MM.1S (cell line): Measurements from ENCODE around the gene IFT80.

ENCODE experiments used
- DNase-seq: peaks from one replicate; pipeline ENCODE4 v3.0.0-alpha.2; 2015
- H2AFZ ChIP-seq: fragments of 300-600 bp; sonication (generic); 2 replicates; pipeline ENCODE4 v1.6.0; 2016; ENCODE audit warnings: antibody characterized with exemption, low read length
- H3F3A ChIP-seq: fragments of 300-600 bp; sonication (generic); 2 replicates; pipeline ENCODE4 v1.6.1; 2016; ENCODE audit warnings: mild to moderate bottlenecking, antibody characterized with exemption, low read length, moderate library complexity, mixed read lengths; ENCODE audit not compliant: insufficient read depth
- H3K27ac ChIP-seq: fragments of 300-600 bp; sonication (generic); 2 replicates; pipeline ENCODE4 v1.5.1; 2016; ENCODE audit warnings: mild to moderate bottlenecking, low read length
- H3K27me3 ChIP-seq: fragments of 300-600 bp; sonication (generic); replicated peaks from 2 replicates; pipeline ENCODE4 v1.6.0; 2016; ENCODE audit warnings: low read length; ENCODE audit not compliant: insufficient read depth
- H3K36me3 ChIP-seq: fragments of 300-600 bp; sonication (generic); replicated peaks from 2 replicates; pipeline ENCODE4 v1.6.1; 2016; ENCODE audit warnings: mild to moderate bottlenecking, low read length, mixed read lengths; ENCODE audit not compliant: insufficient read depth
- H3K4me1 ChIP-seq: fragments of 300-600 bp; sonication (generic); 2 replicates; pipeline ENCODE4 v1.6.1; 2016; ENCODE audit warnings: low read length, mixed read lengths
- H3K4me2 ChIP-seq: fragments of 300-600 bp; sonication (generic); 2 replicates; pipeline ENCODE4 v1.6.0; 2016; ENCODE audit warnings: low read depth, low read length
- H3K4me3 ChIP-seq: fragments of 300-600 bp; sonication (generic); 2 replicates; pipeline ENCODE4 v1.5.1; 2016; ENCODE audit warnings: low read length, mixed read lengths
- H3K79me2 ChIP-seq: fragments of 300-600 bp; sonication (generic); 2 replicates; pipeline ENCODE4 v1.6.1; 2016; ENCODE audit warnings: mixed run types, low read length, mixed read lengths
- H3K9ac ChIP-seq: fragments of 300-600 bp; sonication (generic); 2 replicates; pipeline ENCODE4 v1.6.1; 2016; ENCODE audit warnings: low read length, mixed read lengths
- H3K9me2 ChIP-seq: fragments of 300-600 bp; sonication (generic); replicated peaks from 2 replicates; pipeline ENCODE4 v1.6.1; 2016; ENCODE audit warnings: mild to moderate bottlenecking, low read length, mixed read lengths; ENCODE audit not compliant: insufficient read depth
- H3K9me3 ChIP-seq: fragments of 300-600 bp; sonication (generic); replicated peaks from 2 replicates; pipeline ENCODE4 v1.6.1; 2016; ENCODE audit warnings: mild to moderate bottlenecking, low read length, mixed read lengths; ENCODE audit not compliant: insufficient read depth
- H4K20me1 ChIP-seq: fragments of 300-600 bp; sonication (generic); 2 replicates; pipeline ENCODE4 v1.6.1; 2016; ENCODE audit warnings: mild to moderate bottlenecking, low read length, moderate library complexity, mixed read lengths; ENCODE audit not compliant: insufficient read depth
- CTCF ChIP-seq: fragments of 300-600 bp; sonication (generic); IDR thresholded peaks from 2 replicates; pipeline ENCODE4 v1.5.1; 2016; ENCODE audit warnings: antibody characterized with exemption, low read length, mixed read lengths
- EZH2 ChIP-seq: fragments of 300-600 bp; sonication (generic); optimal IDR thresholded peaks from 2 replicates; pipeline ENCODE3; 2017; ENCODE audit warnings: low read depth, mild to moderate bottlenecking, antibody characterized with exemption, low read length, mixed read lengths
- EZH2phosphoT487 ChIP-seq: fragments of 300-600 bp; sonication (generic); IDR thresholded peaks from 2 replicates; pipeline ENCODE4 v1.6.1; 2018; ENCODE audit warnings: antibody characterized with exemption, low read length

The IFT80 gene

GRCh38 chr3:160259589-160259988, 139.4 kb downstream of the IFT80 start:
- no peak overlapping the region for H3K27ac ChIP-seq
- H3K9me2 ChIP-seq: no peaks in the 10 kb centered on the region
- H3K4me3 ChIP-seq: no peak overlapping the region
- H3K9me3 ChIP-seq: no peaks in the 10 kb centered on the region
- no peak overlapping the region for H3K4me2 ChIP-seq
- H3K79me2 ChIP-seq: no peaks in the 10 kb centered on the region
- H3F3A ChIP-seq: no peaks in the 10 kb centered on the region
- H2AFZ ChIP-seq: no peak overlapping the region
- no peak overlapping the region for H3K9ac ChIP-seq
- H3K4me1 ChIP-seq: 0 out of 2 replicates have a peak, but pooled peaks cover 4% of the 10 kb centered on the region
- no peaks in the 10 kb centered on the region for H3K27me3 ChIP-seq
- H3K36me3 ChIP-seq: no peaks in the 10 kb centered on the region
- no peaks in the 10 kb centered on the region for H4K20me1 ChIP-seq
- DNase-seq: no peak
- no peak for TF ChIP-seq CTCF
- TF ChIP-seq EZH2: no peak
- TF ChIP-seq EZH2phosphoT487: no peak

GRCh38 chr3:160257606-160258005, 141.4 kb downstream of the IFT80 start:
- no peak overlapping the region for H3K27ac ChIP-seq
- no peaks in the 10 kb centered on the region for H3K27me3 ChIP-seq
- no peak overlapping the region for H3K4me3 ChIP-seq
- no peaks in the 10 kb centered on the region for H4K20me1 ChIP-seq
- H3K4me2 ChIP-seq: no peak overlapping the region
- peak; percentile 18 for DNase-seq
- H3K36me3 ChIP-seq: no peaks in the 10 kb centered on the region
- no peaks in the 10 kb centered on the region for H3K9me3 ChIP-seq
- H3F3A ChIP-seq: peaks cover 6% of the 10 kb centered on the region; the same call in 1 of the 2 replicates
- H2AFZ ChIP-seq: no peak overlapping the region
- H3K9ac ChIP-seq: no peak overlapping the region
- no peaks in the 10 kb centered on the region for H3K79me2 ChIP-seq
- TF ChIP-seq EZH2phosphoT487: no peak
- TF ChIP-seq CTCF: no peak
- TF ChIP-seq EZH2: no peak
- peaks cover 15% of the 10 kb centered on the region for H3K4me1 ChIP-seq
- H3K9me2 ChIP-seq: no peaks in the 10 kb centered on the region

GRCh38 chr3:160253298-160253697, 145.7 kb downstream of the IFT80 start:
- Histone ChIP-seq H3K9ac (no peak overlapping the region), H3K4me3 (no peak overlapping the region), H3K9me2 (no peaks in the 10 kb centered on the region), H3K79me2 (no peaks in the 10 kb centered on the region), H4K20me1 (no peaks in the 10 kb centered on the region), H3K9me3 (no peaks in the 10 kb centered on the region), H3K27me3 (no peaks in the 10 kb centered on the region), H3F3A (peaks cover 6% of the 10 kb centered on the region; the same call in 1 of the 2 replicates), H3K4me1 (peaks cover 15% of the 10 kb centered on the region), H2AFZ (no peak overlapping the region), H3K36me3 (no peaks in the 10 kb centered on the region), H3K27ac (peak overlapping the region; percentile 15; the same call in 1 of the 2 replicates), H3K4me2 (peak overlapping the region; percentile 46)
- TF ChIP-seq EZH2phosphoT487 (no peak), CTCF (no peak), EZH2 (no peak)
- DNase-seq: peak; percentile 73
